ENCODE data around the gene CERK.

Gene CERK

DNA sequence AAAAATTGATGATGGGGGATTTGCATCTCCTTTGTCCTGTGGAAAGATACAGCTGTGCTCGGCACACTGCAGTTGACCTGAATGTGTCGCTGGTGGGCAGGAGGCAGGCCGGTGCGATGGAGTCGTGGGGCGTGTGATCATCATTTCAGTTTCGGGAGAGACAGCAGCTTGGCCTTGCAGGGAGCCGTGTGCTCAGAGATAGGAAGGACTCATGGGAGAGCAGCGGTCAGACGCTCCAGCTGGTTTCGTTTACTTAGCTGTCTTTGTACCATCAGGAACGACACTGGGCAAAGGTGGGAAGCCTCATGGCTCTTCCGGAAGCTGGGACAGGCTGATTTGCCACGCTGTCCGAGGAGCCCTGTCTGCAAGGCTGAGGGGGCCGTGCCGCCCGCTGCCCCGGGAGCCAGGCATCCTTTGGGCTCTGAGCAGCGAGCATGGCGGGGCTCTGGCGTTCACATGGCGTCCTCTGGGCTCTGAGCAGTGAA, 85.2 kb downstream of the CERK start:
- TF ChIP-seq, protein P1, sequence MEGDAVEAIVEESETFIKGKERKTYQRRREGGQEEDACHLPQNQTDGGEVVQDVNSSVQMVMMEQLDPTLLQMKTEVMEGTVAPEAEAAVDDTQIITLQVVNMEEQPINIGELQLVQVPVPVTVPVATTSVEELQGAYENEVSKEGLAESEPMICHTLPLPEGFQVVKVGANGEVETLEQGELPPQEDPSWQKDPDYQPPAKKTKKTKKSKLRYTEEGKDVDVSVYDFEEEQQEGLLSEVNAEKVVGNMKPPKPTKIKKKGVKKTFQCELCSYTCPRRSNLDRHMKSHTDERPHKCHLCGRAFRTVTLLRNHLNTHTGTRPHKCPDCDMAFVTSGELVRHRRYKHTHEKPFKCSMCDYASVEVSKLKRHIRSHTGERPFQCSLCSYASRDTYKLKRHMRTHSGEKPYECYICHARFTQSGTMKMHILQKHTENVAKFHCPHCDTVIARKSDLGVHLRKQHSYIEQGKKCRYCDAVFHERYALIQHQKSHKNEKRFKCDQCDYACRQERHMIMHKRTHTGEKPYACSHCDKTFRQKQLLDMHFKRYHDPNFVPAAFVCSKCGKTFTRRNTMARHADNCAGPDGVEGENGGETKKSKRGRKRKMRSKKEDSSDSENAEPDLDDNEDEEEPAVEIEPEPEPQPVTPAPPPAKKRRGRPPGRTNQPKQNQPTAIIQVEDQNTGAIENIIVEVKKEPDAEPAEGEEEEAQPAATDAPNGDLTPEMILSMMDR (IDR thresholded peaks at IDR 0.05; ENCODE audit: insufficient read depth, low read length) = no peak
- TF ChIP-seq GABPA (IDR thresholded peaks at IDR 0.05; ENCODE audit: low read depth) = no peak
- H3K4me3 ChIP-seq (replicated peaks; ENCODE audit: insufficient read depth, low read length) = no peak overlapping the region
- H3K27ac ChIP-seq (replicated peaks) = no peak overlapping the region; the same call in 1 of the 2 replicates
- no peaks in the 10 kb centered on the region for H3K27me3 ChIP-seq (ENCODE audit: insufficient read depth, poor library complexity, severe bottlenecking)
- no peak for DNase-seq (ENCODE audit: low read depth in 1 of 2, low spot score in 1 of 2)

DNA sequence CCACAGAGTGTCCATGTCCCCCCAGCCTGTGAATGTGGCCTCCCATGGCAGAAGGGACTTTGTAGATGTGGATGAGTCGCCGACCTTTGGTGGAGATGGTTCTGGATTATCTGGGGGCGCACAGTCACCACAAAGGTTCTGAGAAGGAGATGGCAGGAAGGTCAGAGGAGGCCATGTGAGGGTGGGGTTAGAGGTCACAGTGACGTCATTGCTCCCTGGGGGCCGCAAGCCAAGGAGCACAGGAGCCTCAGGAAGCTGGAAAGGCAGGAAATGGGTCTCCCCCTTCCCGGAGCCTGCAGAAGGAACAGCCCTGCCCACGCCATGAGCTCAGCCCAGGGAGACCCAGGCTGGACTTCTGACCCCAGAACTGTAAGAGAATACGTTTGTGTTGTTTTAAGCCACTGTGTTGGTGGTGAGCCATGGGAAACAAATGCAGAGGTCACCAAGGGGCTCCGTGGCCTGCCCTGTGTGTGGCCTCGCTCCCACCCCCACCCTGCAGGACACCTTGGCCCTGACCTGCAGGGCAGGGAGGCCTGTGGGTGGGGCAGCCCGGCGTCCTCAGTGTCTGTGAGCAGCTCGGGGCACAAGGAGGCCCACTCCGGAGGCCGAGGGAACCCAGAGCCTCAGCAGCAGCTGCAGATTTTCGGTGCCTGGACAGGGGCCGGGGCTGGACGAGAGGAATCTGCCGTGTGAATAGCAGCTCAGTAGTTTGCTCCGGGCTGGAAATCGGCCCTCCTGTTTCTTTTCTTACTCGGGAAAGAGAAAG, 85.8 kb downstream of the CERK start:
- H3K27ac ChIP-seq (replicated peaks) = no peak overlapping the region
- H3K27me3 ChIP-seq (ENCODE audit: insufficient read depth, poor library complexity, severe bottlenecking) = no peaks in the 10 kb centered on the region
- no peak overlapping the region for H3K4me3 ChIP-seq (replicated peaks; ENCODE audit: insufficient read depth, low read length)
- no peak for TF ChIP-seq GABPA (IDR thresholded peaks at IDR 0.05; ENCODE audit: low read depth)
- no peak for TF ChIP-seq POLR2AphosphoS5 (IDR thresholded peaks at IDR 0.05; ENCODE audit: low read depth)
- TF ChIP-seq, protein P2, sequence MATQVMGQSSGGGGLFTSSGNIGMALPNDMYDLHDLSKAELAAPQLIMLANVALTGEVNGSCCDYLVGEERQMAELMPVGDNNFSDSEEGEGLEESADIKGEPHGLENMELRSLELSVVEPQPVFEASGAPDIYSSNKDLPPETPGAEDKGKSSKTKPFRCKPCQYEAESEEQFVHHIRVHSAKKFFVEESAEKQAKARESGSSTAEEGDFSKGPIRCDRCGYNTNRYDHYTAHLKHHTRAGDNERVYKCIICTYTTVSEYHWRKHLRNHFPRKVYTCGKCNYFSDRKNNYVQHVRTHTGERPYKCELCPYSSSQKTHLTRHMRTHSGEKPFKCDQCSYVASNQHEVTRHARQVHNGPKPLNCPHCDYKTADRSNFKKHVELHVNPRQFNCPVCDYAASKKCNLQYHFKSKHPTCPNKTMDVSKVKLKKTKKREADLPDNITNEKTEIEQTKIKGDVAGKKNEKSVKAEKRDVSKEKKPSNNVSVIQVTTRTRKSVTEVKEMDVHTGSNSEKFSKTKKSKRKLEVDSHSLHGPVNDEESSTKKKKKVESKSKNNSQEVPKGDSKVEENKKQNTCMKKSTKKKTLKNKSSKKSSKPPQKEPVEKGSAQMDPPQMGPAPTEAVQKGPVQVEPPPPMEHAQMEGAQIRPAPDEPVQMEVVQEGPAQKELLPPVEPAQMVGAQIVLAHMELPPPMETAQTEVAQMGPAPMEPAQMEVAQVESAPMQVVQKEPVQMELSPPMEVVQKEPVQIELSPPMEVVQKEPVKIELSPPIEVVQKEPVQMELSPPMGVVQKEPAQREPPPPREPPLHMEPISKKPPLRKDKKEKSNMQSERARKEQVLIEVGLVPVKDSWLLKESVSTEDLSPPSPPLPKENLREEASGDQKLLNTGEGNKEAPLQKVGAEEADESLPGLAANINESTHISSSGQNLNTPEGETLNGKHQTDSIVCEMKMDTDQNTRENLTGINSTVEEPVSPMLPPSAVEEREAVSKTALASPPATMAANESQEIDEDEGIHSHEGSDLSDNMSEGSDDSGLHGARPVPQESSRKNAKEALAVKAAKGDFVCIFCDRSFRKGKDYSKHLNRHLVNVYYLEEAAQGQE (IDR thresholded peaks at IDR 0.05; ENCODE audit: insufficient replicate concordance, low read depth) = no peak
- no peak for TF ChIP-seq SPI1 (IDR thresholded peaks at IDR 0.05; ENCODE audit: borderline replicate concordance, low read depth)
- TF ChIP-seq, protein P1 (IDR thresholded peaks at IDR 0.05; ENCODE audit: insufficient read depth, low read length) = no peak
- DNase-seq (ENCODE audit: low read depth in 1 of 2, low spot score in 1 of 2) = no peak

- Histone ChIP-seq H3K27ac (replicated peaks) (no peak overlapping the region), H3K27me3 (ENCODE audit: insufficient read depth, poor library complexity, severe bottlenecking) (no peaks in the 10 kb centered on the region), H3K4me3 (replicated peaks; ENCODE audit: insufficient read depth, low read length) (no peak overlapping the region)
- no peak for DNase-seq (ENCODE audit: low read depth in 1 of 2, low spot score in 1 of 2)
- TF ChIP-seq, protein P1 (IDR thresholded peaks at IDR 0.05; ENCODE audit: insufficient read depth, low read length) = no peak
- TF ChIP-seq, protein P2 (IDR thresholded peaks at IDR 0.05; ENCODE audit: insufficient replicate concordance, low read depth) = no peak
- no peak for TF ChIP-seq GABPA (IDR thresholded peaks at IDR 0.05; ENCODE audit: low read depth)
These were observed 86.7 kb downstream of the CERK start for GRCh38 chr22:46651316-46651715.

All from HL-60 (cell line).